GM12874 (cell line): ENCODE data around the gene RALGPS1.

Experiments
- TF ChIP-seq, protein P1 (sequence below): IDR thresholded peaks from 2 replicates; pipeline ENCODE4 v1.5.1; 2011; ENCODE audit warnings: low read depth, mild to moderate bottlenecking, control low read depth, low read length, moderate library complexity; ENCODE audit not compliant: insufficient read depth

Gene RALGPS1

DNA sequence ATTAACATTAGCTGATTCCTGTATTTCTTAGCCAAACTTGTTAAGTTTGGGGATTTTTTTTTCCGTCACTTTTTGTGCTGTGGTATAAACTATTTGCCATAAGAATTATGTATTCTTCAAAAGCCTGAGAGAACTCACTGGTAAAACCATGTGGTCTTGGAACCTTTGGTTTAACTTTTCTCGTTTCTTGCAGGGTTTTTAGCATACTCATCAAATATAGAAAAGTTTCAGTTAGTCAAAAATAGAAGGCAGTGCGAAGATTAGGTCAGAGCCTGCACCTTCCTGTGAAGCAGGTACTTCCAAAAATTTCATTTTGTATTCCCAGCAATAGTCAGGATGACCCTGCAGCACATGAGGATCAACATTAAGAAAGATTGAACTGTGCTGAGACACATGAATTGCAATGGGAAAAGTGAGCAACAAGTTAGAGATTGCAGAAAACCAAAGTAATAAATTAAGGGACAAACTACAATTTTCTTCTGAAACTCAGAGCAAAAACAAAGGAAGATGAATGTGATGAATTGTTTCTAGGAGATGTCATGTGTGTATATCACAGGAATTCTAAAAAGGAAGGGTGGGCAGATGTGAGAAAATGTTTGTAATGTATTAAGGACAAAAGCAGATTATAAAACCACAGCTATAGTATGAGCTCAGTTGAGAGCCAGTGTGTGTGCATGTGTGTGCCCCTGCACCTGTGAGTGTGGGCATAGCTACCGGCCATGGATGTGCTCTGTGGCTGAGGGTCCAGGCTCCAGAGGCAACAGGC lies 105.6 kb downstream of the RALGPS1 start:
- TF ChIP-seq, protein P1, sequence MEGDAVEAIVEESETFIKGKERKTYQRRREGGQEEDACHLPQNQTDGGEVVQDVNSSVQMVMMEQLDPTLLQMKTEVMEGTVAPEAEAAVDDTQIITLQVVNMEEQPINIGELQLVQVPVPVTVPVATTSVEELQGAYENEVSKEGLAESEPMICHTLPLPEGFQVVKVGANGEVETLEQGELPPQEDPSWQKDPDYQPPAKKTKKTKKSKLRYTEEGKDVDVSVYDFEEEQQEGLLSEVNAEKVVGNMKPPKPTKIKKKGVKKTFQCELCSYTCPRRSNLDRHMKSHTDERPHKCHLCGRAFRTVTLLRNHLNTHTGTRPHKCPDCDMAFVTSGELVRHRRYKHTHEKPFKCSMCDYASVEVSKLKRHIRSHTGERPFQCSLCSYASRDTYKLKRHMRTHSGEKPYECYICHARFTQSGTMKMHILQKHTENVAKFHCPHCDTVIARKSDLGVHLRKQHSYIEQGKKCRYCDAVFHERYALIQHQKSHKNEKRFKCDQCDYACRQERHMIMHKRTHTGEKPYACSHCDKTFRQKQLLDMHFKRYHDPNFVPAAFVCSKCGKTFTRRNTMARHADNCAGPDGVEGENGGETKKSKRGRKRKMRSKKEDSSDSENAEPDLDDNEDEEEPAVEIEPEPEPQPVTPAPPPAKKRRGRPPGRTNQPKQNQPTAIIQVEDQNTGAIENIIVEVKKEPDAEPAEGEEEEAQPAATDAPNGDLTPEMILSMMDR = no peak

DNA sequence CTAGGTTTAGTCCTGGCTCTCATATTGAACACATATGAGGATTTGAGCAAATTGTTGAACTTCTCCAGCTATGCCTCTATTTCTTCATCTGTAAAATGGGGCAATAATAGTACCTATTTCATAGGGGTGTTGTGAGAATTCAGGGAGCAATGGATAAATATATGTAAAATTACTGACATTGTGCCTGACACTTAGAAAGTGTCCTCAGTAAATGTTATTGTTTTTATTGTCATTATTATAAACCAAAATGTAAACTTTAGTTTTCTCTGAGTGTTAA lies 106.2 kb downstream of the RALGPS1 start:
- TF ChIP-seq, protein P1 = no peak

DNA sequence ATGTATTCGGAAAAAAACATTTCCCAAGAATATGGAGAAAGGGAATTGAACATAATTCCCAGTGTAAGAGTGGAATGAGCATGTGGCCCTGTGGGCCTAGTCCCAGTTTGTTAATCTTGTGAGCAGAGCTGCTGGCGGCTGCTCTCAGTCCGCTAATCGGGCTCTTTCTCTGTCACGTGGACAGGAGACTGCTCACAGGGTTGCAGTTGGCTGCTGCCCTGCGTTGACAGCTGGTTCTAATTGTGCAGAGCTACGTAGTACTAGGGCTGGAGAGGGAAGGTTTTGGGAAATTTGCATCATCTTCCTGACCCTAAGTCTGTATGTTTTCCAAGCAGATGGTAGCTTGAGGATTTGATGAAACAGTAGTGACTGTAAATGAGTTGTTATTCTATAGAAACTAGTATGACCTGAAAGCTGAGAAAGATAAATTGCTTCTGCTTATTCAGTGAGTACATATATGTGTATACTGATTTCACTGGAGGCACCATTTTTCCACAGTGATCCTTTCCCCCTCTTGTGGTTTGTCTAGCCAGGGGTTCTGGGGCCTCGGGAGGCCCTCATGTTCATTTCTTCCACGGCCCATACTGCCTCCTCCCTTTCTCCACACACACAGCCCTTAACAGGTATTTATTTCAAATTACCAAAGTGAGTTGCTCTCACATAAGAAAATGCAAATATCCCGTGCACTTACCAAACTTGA lies 107.2 kb downstream of the RALGPS1 start:
- TF ChIP-seq, protein P1 = no peak

DNA sequence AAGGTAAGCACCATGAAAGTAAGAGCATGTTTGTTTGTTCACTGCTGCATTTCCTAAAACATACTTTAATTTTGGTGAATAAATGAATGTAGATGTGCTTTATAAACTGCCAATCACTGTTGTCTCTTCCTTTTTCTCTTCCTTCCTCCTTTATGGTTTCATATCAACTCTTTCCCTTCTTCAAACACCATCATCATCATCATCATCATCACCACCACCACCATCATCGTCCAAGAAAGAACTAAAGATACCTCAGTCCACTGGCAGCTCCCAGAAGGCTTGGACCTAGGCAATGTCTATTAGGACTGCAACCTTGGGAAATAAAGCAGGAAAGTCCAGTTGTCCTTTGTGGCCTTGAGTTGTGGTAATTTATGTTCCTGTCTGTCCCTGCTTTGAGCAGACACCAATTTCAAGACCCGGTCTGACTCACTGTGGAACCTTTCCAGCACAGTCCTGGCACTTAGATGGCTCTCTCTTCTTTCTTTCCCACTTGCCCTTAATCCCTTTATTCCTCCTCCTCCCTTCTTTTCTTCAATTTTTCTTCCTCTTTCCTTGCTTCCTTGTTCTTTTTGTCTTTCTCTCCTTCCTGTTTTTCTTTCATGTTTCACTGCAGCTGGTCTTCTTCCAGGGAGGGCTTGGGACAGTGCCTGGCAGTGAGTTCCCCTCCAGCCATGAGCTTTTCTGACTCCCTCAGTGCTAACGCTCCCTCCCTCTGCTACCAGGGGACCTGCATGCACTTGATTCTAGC lies 108.5 kb downstream of the RALGPS1 start:
- TF ChIP-seq, protein P1 = no peak

DNA sequence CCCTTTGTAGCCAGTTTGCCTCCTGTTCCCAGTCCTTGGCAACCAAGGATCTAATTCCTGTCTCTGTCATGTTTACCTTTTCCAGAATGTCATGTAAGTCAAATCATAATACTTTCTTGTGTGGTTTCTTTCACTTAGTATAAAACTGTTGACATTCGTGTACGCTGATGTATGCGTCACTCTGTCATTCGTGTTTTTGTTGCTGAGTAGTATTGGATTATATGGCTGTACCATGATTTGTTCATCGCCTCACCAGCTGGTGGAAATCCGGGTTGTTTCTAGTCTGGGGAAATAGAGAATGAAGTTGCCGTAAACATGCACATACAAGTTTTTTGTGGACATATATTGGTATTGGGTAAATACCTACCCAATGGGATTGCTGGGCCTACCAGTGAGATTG lies 110.5 kb downstream of the RALGPS1 start:
- TF ChIP-seq, protein P1 = no peak

DNA sequence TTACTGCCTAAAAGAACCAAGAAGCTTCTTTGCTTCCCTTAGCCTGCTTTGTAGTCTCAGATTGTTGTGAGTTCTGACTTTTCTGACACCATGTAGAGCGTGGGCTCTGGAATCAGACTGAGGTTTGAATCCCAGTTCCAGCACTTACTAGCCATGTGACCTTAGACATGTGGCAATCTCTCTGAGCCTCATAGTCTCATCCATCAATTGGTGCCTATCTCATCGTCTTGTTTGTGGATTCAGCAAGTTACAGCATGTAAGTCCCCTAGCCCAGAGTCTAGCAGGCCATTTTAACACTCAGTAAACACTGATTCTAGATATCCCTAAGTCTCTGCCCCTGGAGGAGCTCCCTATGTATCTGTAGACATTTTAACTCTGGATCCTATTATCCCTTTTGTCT lies 113.1 kb downstream of the RALGPS1 start:
- TF ChIP-seq, protein P1 = no peak

DNA sequence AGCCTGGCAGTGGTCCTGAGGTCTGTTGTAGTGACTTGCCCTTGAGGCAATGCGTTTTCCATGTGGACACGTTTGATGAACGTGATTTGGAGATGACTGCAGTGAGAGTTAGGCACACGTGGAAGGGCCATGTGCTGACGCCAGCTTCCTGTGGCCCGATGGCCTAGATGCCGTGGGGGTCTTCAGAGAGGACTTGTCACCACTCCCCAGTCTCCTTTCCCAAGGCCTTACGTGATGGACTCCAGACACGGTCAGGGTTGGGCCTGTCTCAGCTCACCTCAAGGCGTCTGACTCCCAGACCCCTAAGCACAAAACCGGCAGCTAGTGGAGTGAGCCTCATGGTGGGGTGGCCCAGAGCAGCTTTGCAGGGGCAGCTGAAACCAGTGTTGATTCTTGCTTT lies 115.0 kb downstream of the RALGPS1 start:
- TF ChIP-seq, protein P1 = no peak
